ENCODE results near the gene DYNLT1. TPM values are rescaled to one million over a fixed set of nuclear protein-coding genes. Genes with fewer than 3 reads are reported as not detected.

Gene DYNLT1
- total RNA-seq, 6 experiments from 2014 or later = 163 to 185 (median 170) TPM

DNA sequence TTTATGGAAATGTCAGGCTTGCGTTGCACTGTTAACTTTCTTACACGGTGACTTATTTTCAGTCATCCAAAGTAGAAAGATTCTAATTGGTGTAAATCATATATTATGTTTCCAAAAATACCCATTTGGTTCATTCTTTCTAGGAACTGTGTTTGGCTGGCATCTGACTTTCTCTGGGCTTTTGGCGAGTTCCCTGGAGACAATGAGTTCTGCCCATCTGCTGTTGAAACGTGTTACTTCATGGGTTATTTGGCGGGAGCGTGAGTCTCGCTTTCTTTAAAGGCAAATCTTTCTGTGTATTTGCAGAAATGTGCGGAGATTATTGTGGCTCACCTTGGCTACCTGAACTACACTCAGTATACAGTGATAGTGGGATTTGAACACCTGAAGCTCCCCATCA is 55.2 kb downstream of the DYNLT1 start:
- Mint-ChIP-seq H3K4me3 (no peak overlapping the region), H3K36me3 (ENCODE audit: low read depth) (peaks cover 54% of the 10 kb centered on the region), H3K4me1 (ENCODE audit: low read depth) (no peaks in the 10 kb centered on the region)

GRCh38 chr6:158586652-158587051 is 57.9 kb downstream of the DYNLT1 start:
- H3K27me3 Mint-ChIP-seq (ENCODE audit: insufficient read depth) = peaks cover 2% of the 10 kb centered on the region
- no peaks in the 10 kb centered on the region for H3K4me1 Mint-ChIP-seq (ENCODE audit: low read depth)
- H3K36me3 Mint-ChIP-seq (ENCODE audit: low read depth) = peaks cover 63% of the 10 kb centered on the region
- no peak overlapping the region for H3K27ac Mint-ChIP-seq
- no peak for DNase-seq
- H3K4me3 Mint-ChIP-seq = no peak overlapping the region
- peaks cover 5% of the 10 kb centered on the region; the same call in 1 of the 2 replicates for H3K9me3 Mint-ChIP-seq
- no peak for TF ChIP-seq CTCF (IDR thresholded peaks at IDR 0.05)

More for the DNA sequence above, 55.2 kb downstream of the DYNLT1 start:
- TF ChIP-seq CTCF (IDR thresholded peaks at IDR 0.05) = no peak
- DNase-seq = no peak
- Mint-ChIP-seq H3K27me3 (ENCODE audit: insufficient read depth) (peaks cover 2% of the 10 kb centered on the region), H3K9me3 (peaks cover 5% of the 10 kb centered on the region; the same call in 1 of the 2 replicates), H3K27ac (no peak overlapping the region)

Small RNAs within 50 kb of the gene (microRNA-seq; reads per million reads assigned to microRNA genes)
- not detected for gene MIR7161

Other genes starting within 250 kb of the DYNLT1 start
- gene TMEM181, start 84.7 kb downstream of the DYNLT1 start, total RNA-seq (2021; fragmentation: NEBNext Ultra II Directional; extraction: Animal tissue kit (Norgen Biotek cat#: 25700)) = 10 to 100 TPM; 25.8 to 37.8 (median 30.1) TPM
- gene SYTL3, start 5.3 kb upstream of the DYNLT1 start, total RNA-seq (2021; fragmentation: NEBNext Ultra II Directional; extraction: Animal tissue kit (Norgen Biotek cat#: 25700)) = 1 to 10 TPM; 3.1 to 5.7 (median 3.9) TPM
- gene EZR, start 174.6 kb upstream of the DYNLT1 start, total RNA-seq (2021; fragmentation: NEBNext Ultra II Directional; extraction: Animal tissue kit (Norgen Biotek cat#: 25700)) = 100 to 1,000 TPM; 118 to 183 (median 178) TPM